GM21360 (cell line): Measurements from ENCODE around the gene RANBP9.

Experiments
- ATAC-seq: cut with Tn5 transposase; IDR thresholded peaks from one replicate; pipeline ENCODE4 v1.9.1; 2021; ENCODE audit warnings: mild to moderate bottlenecking, moderate library complexity; ENCODE audit not compliant: unreplicated experiment

RANBP9 gene

DNA sequence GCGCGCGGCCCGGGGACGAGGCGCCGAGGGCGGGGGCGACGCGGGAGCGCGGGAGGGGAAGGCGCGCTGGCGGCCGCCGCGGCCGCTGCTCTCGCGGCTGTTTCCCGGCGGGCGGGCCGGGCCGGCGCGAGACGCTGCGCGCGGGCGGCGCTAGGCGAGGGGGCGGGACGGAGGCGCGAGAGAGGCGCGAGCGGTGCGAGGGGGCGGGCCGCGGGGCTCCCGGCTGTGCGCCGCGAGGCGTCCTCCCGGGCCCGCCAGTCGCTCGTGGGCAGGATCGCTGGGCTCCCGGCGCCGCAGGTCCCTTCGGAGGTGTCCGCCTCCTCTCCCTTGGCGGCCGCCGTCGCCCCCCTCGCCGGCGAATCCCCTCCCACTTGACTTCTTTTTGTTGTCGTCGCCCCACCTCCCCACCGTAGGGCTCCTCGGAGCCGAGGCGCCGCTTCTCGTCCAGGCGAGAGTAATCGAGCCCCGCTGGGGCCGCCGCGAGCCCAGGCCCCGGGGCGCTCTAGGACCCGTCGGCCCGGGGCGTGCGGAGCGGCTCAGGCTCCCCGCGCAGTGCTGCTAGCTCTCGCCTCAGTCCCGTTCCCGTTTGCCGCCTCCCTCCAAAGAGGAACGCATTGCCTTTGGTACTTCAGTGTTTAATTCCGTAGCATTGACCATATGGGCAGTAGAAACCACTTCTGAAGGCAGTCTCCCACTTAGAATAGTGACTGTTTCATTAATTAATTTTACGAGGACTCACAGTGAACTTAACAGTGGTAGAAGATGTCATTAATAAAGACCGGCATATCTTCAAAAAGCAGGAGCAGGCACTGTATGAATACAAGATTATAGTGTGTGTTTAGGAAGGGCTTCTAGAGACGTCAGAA is at the start of gene RANBP9:
Gene RANBP9, minus strand, starts transcription at position 103 of the 866 bp plus-strand sequence. CDS start 330 bp downstream, outside the sequence.
- ATAC-seq = peak; percentile 73

DNA sequence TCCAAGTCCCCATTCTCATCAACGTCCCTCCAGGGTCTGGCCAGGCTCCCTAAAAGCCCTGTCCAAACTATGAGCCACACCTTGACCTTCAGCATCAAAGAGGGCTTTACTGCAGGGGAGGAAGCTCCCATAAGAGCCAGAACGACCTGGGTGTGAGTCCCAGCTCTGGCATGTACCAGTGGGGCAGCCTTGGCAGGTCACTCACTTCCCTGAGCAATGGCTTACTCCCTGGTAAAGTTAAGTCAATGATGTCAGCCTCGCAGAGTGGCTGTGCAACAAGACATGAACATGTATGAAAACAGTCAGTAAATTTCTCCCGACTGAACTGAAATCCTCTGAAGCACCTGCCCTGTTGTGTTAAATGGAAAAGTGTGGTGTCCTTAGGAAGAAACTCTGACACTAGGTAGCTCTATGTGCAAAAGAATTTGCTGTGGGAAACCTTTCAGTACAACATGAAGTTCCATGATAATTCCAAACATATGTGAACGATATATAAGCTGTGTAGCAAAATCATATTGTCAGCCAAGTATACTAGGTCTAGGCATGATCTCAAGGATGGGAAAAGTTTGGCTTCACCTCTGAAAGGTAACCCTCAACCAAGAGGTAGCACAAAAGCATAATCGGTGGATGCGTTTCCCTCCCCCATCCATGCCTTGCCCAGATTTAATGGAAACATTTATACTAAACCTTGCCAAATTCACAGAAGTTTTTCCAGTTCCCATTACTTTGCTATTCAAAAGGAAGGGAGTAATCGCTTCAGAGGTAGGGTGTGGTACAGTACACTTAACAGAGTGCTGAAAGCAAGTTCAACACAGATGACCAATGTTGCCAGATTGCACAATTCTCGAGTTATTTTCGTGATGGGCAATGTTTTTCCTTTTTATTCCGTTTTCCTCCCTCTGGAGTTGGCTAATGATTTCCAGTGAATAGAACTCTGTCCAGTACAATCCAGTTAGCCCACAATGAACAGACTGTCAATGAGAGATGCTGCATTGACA is 49.0 kb upstream of the RANBP9 start:
- no peak for ATAC-seq

DNA sequence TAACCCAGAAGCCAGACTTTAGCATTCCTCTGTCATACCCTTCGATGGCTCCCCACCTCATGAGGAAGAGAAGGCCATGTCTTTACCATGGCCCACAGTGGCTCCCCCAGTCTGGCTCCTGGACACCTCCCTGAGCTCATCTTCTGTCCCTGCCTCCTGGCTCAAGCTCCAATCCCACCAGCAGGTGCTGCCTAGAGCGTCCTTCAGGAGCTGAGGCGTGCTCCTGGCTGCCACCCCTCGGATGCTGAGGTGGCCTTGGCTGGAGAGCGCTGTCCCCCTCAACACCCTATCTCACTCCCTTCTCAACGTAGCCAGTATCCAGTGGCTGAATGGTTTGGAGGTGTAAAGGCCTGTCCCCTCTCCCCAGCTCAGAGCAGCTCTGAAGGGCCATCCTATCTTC is 47.4 kb upstream of the RANBP9 start:
- ATAC-seq = no peak

DNA sequence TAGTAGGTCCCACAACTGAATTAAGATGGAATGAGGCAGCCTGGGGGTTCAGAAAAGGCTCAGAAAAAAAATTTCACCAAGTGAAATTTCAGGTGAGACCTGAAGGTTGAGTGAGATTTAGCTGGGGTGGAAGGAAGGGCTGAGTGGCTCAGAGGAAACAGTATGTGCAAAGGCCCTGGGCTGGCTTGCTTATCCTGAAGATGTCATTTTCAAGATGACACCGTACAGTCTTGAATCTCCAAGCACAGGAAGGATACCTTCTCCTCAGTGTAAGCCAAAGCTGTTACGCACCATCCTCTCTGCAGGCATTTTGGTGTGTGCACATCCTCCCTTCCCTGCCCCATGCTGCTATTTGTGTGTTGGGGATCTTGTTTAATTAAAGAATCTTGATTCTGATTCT is 43.0 kb upstream of the RANBP9 start:
- no peak for ATAC-seq

DNA sequence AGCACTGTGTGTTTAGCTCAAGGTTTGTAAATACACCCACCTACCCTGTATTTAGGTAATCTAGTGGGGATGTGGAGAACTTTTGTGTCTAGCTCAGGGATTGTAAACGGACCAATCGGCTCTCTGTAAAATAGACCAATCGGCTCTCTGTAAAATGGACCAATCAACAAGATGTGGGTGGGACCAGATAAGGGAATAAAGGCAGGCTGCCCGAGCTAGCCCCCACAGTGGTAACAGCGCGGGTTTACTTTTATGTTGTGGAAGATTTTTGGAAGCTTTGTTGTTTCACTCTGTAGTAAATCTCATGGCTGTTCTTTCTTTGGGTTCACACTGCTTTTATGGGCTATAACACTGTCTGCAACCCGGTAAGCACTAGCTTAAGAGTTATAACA is 32.1 kb upstream of the RANBP9 start:
- no peak for ATAC-seq

DNA sequence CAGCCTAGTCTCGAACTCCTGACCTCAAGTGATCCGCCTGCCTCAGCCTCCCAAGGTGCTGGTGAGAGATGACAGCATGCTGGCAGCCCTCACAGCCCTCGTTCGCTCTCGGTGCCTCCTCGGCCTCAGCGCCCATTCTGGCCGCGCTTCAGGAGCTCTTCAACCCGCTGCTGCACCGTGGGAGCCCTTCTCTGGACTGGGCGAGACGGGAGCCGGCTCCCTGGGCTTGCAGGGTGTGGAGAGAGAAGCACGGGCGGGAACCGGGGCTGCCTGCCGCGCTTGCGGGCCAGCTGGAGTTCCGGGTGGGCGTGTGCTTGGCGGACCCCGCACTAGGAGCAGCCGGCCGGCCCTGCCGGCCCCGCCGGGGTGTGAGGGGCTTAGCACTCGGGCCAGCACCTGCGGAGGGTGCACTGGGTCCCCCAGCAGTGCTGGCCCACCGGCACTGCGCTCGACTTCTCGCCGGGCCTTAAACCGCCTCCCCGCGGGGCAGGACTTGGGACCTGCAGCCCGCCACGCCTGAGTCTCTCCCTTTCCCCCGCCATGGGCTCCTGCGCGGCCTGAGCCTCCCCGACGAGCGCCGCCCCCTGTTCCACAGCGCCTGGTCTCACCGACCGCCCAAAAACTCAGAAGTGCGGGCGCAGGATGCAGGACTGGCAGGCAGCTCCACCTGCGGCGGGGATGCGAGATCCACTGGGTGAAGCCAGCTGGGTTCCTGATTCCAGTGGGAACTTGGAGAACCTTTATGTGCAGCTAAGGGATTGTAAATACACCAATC is 31.5 kb upstream of the RANBP9 start:
- no peak for ATAC-seq

DNA sequence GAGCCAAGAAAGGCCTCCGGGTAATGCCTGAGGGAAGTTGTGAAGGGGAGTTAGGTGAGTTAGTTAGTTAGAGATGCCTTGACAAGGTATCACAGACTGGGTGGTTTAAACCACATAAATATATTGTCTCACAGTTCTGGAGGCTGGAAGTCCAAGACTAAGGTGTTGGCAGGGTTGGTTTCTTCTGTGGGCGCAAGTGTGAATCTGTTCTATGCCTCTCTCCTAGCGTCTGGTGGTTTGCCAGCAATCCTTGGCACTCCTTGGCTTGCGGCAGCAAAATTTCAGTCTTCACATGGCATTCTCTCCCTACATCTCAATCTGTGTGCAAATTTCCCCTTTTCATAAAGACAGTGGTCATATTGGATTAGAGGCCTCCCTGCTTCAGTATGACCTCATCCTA is 29.7 kb upstream of the RANBP9 start:
- ATAC-seq = no peak

DNA sequence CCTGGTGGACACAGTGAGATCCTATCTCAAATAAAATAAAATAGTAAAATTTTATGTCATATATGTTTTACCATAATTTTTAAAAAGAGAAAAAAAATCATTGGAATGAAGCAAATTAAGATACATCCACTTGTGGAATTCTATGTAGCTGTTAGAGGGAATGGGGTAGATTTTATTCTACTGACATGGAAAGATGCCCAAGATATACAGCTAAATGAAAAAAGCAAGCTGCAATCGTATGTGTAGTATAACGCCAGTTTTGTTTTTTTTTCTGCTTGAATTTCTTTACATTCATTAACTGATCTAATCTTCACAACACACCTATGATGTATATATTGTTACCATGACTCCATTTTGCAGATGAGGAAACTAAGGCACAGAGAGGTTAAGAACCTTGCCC is 23.4 kb upstream of the RANBP9 start:
- no peak for ATAC-seq

DNA sequence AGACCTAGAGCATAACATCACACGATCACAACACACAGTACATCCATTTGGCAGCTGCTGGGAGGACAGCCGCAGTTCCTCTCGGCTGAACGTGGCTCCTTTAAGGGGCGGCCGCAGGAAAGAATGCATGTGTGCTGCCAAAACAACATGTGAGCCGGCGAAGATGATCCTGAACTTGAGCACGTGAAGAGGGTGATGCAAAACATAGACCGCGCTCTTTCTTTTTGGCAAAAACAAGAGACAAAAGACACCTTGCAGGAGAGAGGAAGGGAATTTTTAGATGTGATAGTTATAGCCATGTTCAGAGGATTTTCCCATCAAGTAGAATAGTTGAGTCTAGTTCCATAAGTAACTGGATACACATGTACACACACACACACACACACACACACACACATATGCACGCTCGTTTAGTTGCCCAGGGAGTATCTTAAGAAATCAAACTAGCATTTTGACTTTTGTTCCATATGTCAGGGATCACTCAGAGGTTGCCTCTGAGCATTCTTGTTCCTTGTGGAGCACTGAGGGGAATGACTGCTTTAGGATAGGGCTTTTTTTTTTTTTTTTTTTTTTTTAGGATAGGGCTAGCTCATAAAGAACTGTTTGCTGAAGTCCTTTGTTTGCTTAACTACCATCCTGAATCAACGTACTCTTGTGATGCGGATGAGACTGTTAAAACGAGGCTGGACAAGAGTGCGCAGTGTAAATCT is 21.7 kb upstream of the RANBP9 start:
- no peak for ATAC-seq

DNA sequence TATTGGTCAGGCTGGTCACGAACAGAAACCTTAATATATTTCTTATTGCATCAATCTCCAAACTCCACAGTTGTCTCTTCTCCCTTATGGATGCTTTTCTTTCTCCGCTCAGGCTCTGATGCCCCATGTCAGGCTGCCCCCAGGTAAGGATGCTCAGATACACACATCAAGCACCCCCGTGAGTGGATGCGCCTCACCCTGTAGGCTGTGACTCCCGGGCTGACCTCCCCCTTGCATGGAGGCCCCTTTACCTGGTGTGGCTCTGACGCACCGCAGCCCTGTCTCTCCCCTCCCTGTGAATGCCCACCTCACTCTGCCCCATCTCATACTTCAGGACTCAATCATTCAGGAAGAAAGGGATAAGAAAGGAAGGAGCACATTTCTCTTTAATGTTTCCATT is 19.1 kb upstream of the RANBP9 start:
- no peak for ATAC-seq

DNA sequence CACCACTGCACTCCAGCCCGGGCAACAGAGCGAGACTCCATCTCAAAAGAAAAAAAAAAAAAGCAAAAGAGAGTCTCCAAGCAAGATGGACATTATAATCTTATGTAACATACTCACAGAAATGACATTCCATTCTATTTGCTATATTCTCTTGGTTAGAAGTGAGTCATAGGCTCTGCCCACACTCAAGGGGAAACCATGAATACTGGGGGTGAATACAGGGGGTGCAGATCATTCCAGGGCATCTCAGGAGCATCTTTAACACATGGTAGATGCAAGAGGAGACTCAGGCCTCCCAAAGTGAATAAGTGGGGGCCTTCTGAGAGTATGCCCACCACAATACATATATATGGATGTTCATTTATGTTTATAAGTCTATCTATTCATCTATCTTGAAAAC is 18.3 kb upstream of the RANBP9 start:
- no peak for ATAC-seq

DNA sequence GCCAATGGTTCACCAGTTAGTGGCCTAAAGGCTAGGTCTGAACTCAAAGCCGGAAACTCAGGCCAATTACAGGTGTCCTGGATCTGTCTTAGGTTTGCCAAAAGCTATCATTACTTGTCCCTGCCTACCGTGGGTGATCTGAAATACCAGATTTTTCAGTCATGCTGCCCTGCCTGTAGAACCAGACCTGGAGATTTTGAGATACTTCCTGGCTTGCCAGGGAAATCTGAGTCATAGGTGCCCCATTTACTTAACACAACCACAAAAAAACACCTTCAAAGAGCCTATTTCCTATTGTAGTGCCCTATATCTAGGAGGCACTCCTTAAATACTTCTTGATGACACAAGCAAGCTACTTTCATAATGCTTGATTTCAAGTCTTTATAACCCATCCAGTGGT is 13.9 kb upstream of the RANBP9 start:
- ATAC-seq = no peak

DNA sequence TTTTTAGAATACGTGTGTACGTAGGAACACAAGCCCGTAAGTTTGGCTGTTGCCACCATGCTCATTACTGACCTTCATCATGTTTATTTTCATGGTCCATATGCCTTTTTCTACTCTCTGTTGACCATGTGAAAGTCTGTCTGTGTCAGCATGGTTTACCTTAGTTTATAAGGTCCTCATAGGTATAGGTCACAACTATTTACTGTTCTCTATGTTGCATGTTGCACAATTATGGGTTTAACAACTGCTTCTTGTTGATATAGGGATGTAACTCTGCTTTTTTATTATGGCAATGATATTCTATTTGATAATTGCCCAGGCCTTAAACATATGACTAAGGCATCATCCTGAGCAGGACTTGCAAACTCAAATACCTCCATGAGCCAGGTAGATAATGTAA is 13.4 kb upstream of the RANBP9 start:
- no peak for ATAC-seq

DNA sequence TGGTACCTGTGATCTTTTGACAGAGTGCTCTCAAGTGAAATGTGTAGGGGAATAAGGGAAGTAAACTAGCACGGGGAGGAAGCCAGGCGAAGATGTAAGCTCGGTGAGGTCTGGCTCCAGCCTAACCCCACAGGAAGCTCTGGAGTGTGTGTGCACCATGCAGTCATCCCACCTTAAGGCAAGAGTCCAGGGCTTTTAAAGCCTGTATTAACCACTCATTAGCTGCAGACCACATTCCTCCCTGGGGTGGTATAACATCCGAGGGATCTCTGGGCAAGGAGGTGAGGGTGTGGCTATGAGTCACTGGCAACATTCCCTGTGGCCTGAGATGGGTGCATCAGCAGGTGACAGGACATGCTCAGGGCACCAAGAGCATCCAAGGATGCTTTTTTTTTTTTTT is 12.5 kb upstream of the RANBP9 start:
- no peak for ATAC-seq

DNA sequence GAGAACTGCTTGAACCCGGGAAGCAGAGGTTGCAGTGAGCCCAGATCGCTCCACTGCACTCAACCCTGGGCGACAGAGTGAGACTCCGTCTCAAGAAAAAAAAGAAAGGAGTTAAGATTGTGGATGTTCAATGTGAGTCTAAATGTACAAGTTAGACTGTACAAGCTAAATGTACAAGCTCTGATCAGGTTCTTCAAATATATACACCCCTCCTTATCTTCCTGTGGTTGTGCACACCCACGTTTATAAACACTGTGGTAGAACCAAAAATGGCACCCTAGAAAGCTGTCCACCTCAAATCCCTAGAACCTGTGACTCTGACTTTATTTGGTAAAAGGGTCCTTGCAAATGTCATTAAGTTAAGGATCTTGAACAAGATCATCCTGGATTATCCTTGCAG is 11.2 kb upstream of the RANBP9 start:
- no peak for ATAC-seq

DNA sequence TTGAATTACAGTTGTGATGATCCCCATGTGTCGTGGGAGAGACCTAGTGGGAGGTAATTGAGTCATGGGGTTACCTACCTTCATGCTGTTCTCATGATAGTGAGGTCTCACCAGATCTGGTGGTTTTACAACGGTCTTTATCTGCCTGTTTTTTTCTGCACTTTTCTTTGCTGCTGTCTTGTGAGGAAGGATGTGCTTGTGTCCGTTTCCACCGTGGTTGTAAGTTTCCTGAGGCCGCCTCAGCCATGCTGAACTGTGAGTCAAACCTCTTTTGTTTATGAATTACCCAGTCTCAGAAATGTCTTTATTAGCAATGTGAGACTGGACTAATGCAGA is 6.5 kb upstream of the RANBP9 start:
- ATAC-seq = no peak

DNA sequence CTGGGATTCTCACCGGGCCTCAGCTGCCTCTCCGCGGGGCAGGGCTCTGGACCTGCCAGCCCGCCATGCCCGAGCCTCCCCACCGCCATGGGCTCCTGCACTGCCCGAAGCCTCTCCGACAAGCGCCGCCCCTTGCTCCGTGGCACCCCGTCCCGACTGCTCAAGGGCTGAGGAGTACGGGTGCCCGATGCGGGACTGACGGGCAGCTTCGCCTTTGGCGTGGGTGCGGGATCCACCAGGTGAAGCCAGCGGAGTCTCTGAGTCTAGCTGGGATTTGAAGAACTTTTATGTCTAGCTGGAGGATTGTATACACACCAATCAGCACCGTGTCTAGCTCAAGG is 5.3 kb upstream of the RANBP9 start:
- no peak for ATAC-seq

DNA sequence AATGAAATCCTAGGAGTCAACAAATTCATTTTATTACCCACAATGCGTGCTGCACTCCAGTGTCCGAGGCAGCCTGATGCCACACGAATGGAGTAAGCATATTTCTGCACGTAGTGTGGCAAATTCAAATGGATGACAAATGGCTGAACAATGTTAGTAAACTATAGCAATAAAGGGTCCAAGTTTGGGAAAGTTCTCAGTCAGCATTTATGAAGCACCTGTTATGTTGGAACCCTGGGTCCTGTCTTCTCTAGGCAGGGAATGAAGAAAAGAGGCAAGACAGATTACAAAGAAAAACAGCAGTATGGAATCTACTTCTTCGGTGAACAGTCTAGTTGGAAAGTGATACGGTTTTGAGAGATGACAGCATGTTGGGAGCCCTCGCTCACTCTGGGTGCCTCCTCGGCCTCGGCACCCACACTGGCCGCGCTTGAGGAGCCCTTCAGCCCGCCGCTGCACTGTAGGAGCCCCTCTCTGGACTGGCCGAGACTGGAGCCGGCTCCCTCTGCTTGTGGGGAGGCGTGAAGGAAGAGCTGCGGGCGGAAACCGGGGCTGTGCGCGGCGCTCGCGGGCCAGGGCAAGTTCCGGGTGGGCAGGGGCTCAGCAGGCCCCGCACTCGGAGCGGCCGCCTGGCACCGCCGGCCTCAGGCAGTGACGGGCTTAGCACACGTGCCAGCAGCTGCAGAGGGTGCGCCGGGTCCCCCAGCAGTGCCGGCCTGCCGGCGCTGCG is 4.8 kb upstream of the RANBP9 start:
- no peak for ATAC-seq

DNA sequence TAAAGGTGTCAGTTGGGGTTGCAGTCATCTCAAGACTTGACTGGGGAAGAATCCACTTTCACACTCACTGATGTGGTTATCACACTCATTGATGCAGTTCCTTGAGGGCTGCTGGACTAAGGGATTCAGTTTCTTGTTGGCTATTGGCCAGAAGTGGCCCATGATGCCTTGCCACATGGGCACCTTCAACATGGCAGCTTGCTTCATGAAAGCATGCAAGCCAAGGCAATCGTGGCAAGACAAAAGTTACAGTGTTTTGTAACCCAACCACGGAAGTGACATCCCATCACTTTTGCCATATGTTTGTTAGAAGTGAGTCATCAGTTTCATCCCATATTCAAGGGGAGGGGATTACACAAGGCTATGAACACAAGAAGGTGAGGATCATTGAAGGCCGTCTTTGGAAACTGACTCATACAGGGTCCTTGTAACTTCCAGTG is 3.8 kb upstream of the RANBP9 start:
- ATAC-seq = no peak

DNA sequence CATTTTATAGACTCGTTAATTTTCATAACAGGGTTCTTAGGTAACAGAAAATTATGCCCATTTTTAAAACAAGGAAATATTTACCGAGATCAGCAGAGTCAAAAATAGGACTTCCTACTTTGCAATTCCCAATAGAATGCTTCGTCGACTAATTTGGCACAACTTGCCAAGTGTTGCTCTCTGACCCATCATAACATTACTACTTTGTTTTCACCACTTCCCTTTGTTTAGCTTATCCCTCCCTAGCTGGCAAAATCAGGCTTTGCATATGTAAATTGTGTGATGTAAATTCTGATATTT is 914 bp upstream of the RANBP9 start:
- ATAC-seq = no peak
